HL-60 (cell line): ENCODE data around the gene TRIO.

ENCODE experiments used
- DNase-seq, 2 experiments: peaks; one replicate each; pipeline ENCODE4 v3.0.0-alpha.2; 2010 to 2020; ENCODE audit warnings: low read depth in 1 of 2, low spot score in 1 of 2
- H3K27ac ChIP-seq: fragments of 250-450 bp; sonication (Bioruptor Pico); replicated peaks from 2 replicates; pipeline ENCODE4 v1.5.1; 2020; ENCODE audit warnings: mild to moderate bottlenecking, moderate library complexity
- H3K27me3 ChIP-seq: fragments of 250-450 bp; sonication (Bioruptor Pico); 2 replicates; pipeline ENCODE4 v1.5.1; 2021; ENCODE audit warnings: mild to moderate bottlenecking, moderate library complexity; ENCODE audit not compliant: insufficient read depth, poor library complexity, severe bottlenecking
- H3K4me3 ChIP-seq: replicated peaks from 2 replicates; pipeline ENCODE4 v1.5.1; 2011; ENCODE audit warnings: mild to moderate bottlenecking, control low read depth, low read length; ENCODE audit not compliant: insufficient read depth
- GABPA ChIP-seq: IDR thresholded peaks from 2 replicates; pipeline ENCODE4 v1.6.1; 2012; ENCODE audit warnings: low read depth
- POLR2AphosphoS5 ChIP-seq: IDR thresholded peaks from 2 replicates; pipeline ENCODE4 v1.6.1; 2012; ENCODE audit warnings: low read depth
- SPI1 ChIP-seq: IDR thresholded peaks from 2 replicates; pipeline ENCODE4 v1.6.1; 2012; ENCODE audit warnings: low read depth, mild to moderate bottlenecking, borderline replicate concordance
- TF ChIP-seq, protein P1 (sequence below): IDR thresholded peaks from one replicate; pipeline ENCODE4 v1.5.1; 2011; ENCODE audit warnings: low read length, control low read depth, inconsistent platforms; ENCODE audit not compliant: insufficient read depth
- TF ChIP-seq, protein P2 (sequence below): IDR thresholded peaks from 2 replicates; pipeline ENCODE4 v1.6.1; 2012; ENCODE audit warnings: low read depth; ENCODE audit not compliant: insufficient replicate concordance

Gene TRIO

DNA sequence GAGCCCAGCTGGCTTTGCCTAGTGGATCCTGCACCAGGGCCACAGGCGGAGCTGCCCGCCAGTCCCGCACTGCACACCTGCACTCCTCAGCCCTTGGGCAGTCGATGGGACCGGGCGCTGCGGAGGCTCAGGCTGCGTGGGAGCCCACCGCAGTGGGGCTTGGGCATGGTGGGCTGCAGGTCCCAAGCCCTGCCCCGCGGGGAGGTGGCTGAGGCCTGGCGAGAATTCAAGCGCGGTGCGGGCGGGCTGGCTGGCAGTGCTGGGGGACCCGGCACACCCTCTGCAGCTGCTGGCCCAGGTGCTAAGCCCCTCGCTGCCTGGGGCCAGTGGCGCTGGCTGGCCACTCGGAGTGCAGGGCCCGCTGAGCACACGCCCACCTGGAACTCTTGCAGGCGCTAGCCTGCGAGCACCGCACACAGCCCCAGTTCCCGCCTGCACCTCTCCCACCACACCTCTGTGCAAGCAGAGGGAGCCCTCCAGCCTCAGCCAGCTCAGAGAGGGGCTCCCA is 312.7 kb downstream of the TRIO start:
- DNase-seq: no peak
- H3K27ac ChIP-seq: no peak overlapping the region
- TF ChIP-seq POLR2AphosphoS5 (no peak), GABPA (no peak), SPI1 (no peak)
- TF ChIP-seq, protein P1, sequence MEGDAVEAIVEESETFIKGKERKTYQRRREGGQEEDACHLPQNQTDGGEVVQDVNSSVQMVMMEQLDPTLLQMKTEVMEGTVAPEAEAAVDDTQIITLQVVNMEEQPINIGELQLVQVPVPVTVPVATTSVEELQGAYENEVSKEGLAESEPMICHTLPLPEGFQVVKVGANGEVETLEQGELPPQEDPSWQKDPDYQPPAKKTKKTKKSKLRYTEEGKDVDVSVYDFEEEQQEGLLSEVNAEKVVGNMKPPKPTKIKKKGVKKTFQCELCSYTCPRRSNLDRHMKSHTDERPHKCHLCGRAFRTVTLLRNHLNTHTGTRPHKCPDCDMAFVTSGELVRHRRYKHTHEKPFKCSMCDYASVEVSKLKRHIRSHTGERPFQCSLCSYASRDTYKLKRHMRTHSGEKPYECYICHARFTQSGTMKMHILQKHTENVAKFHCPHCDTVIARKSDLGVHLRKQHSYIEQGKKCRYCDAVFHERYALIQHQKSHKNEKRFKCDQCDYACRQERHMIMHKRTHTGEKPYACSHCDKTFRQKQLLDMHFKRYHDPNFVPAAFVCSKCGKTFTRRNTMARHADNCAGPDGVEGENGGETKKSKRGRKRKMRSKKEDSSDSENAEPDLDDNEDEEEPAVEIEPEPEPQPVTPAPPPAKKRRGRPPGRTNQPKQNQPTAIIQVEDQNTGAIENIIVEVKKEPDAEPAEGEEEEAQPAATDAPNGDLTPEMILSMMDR: no peak
- TF ChIP-seq, protein P2, sequence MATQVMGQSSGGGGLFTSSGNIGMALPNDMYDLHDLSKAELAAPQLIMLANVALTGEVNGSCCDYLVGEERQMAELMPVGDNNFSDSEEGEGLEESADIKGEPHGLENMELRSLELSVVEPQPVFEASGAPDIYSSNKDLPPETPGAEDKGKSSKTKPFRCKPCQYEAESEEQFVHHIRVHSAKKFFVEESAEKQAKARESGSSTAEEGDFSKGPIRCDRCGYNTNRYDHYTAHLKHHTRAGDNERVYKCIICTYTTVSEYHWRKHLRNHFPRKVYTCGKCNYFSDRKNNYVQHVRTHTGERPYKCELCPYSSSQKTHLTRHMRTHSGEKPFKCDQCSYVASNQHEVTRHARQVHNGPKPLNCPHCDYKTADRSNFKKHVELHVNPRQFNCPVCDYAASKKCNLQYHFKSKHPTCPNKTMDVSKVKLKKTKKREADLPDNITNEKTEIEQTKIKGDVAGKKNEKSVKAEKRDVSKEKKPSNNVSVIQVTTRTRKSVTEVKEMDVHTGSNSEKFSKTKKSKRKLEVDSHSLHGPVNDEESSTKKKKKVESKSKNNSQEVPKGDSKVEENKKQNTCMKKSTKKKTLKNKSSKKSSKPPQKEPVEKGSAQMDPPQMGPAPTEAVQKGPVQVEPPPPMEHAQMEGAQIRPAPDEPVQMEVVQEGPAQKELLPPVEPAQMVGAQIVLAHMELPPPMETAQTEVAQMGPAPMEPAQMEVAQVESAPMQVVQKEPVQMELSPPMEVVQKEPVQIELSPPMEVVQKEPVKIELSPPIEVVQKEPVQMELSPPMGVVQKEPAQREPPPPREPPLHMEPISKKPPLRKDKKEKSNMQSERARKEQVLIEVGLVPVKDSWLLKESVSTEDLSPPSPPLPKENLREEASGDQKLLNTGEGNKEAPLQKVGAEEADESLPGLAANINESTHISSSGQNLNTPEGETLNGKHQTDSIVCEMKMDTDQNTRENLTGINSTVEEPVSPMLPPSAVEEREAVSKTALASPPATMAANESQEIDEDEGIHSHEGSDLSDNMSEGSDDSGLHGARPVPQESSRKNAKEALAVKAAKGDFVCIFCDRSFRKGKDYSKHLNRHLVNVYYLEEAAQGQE: no peak

DNA sequence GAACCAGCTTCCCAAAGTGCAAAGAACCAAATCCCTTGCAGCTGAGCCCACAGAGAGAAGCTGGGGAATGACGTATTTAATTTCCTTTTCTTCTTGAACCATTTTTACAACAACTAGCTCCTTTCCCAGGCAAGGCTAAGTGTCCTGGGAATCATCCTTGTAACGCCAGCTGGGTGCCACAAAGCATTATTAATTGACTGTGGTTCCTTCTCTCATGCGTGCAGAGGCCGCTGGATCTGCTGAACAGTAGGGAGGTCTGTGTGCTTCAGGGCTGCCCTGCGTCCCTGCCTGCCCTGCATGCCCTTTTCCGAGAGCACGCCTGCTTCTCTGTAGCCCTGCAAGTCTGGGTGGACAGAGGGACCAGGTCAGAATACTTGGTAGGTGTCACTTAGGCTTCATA is 314.3 kb downstream of the TRIO start:
- DNase-seq: no peak
- Histone ChIP-seq H3K27me3 (no peaks in the 10 kb centered on the region), H3K4me3 (no peak overlapping the region), H3K27ac (no peak overlapping the region)
- TF ChIP-seq, protein P1: no peak
- TF ChIP-seq POLR2AphosphoS5 (no peak), GABPA (no peak), SPI1 (no peak)
- TF ChIP-seq, protein P2: no peak

More for the DNA sequence above, 312.7 kb downstream of the TRIO start:
- no peaks in the 10 kb centered on the region for H3K27me3 ChIP-seq
- H3K4me3 ChIP-seq: no peak overlapping the region

DNA sequence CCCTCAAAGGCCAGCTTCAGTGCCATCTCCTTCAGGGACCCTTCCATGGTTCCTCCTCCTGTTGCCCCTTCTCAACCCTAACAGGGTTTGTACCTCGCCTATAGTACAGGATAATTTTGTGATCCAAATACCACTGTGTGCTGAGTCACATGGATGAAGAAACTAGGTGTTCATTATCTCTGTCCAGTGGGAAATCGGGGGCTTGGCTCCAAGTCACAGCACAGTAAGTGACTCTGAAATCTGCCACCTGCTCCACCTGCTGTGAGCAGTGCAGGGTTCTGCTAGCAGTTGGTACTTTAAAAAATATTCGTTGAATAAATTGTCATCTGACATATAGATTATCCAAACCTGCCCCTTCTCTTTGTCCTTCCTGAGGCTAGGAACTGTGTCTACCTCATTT is 315.3 kb downstream of the TRIO start:
- DNase-seq: no peak
- no peak overlapping the region for H3K4me3 ChIP-seq

More for the DNA sequence above, 315.3 kb downstream of the TRIO start:
- no peaks in the 10 kb centered on the region for H3K27me3 ChIP-seq
- H3K27ac ChIP-seq: no peak overlapping the region
- TF ChIP-seq SPI1 (no peak), GABPA (no peak), POLR2AphosphoS5 (no peak)
- TF ChIP-seq, protein P2: no peak
- TF ChIP-seq, protein P1: no peak
